Kasumi-1 (cell line): ENCODE measurements around the gene PKD1.

Source experiments
- DNase-seq, 2 experiments: peaks; one replicate each; lab custom pipeline; 2025; lab: John Stamatoyannopoulos, UW

Gene PKD1

DNA sequence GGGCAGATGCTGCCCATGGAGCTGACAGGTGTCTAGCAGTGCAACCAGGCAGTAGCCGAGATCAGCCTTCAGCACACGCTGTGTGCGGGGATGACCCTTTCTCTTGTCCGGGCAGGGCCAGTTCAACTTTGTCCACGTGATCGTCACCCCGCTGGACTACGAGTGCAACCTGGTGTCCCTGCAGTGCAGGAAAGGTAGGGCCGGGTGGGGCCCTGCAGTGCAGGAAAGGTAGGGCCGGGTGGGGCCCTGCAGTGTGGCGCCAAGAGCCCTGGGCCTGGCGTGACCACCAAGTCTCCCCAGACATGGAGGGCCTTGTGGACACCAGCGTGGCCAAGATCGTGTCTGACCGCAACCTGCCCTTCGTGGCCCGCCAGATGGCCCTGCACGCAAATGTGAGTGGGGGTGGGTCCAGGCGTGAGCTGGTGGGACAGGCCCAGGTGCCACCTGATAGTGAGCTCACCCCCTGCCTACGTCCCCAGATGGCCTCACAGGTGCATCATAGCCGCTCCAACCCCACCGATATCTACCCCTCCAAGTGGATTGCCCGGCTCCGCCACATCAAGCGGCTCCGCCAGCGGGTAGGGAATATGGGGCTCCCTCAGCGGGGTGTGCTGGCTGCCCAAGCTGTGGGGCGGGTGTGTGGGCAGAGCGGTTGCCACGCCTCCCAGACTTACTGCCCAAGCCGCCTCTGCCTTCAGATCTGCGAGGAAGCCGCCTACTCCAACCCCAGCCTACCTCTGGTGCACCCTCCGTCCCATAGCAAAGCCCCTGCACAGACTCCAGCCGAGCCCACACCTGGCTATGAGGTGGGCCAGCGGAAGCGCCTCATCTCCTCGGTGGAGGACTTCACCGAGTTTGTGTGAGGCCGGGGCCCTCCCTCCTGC is 47.7 kb downstream of the PKD1 start:
- no peak for DNase-seq

DNA sequence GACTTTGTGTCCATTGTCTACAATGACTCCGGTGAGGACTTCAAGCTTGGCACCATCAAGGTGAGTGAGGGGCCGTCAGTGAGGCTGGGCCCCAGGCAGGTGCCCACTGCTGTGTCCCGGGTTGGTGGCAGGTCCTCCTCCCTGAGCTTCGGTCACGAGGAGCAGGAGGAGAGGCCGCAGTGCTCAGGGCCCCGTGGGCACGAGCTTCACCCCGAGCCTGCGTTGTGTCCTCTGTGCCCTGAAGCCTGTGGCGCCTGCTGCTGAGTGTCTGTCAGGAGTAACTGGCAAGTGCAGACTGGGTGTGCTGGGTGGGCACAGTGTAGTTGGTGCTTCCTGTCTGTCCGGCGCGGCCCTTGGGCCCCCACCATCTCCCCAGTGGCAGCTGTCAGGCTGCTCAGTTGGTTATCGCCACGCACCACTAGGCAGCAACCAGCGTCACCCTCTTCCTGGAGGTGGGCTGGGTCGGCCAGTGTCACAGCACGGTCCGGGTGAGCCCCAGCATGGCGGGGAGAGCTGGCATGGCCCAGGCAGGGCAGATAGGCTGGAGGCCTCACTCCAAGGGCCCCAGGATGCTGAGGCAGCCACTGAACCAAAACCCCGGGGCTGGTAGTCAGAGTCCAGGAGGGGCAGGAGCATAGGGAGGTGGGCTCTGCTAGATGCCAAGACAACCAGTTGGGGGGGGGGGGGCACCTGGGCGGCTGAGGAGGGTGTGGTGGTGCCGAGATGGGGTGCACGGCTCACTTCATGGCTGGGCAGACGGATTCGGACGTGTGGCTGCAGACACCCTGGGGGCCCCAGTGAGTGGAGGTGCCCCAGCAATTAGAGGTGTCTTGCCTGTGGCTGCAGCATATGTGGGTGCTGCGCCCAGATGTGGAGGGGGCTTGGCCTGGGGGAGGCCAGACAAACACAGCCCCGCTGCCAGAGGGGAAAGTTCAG is 48.6 kb downstream of the PKD1 start:
- DNase-seq = no peak

DNA sequence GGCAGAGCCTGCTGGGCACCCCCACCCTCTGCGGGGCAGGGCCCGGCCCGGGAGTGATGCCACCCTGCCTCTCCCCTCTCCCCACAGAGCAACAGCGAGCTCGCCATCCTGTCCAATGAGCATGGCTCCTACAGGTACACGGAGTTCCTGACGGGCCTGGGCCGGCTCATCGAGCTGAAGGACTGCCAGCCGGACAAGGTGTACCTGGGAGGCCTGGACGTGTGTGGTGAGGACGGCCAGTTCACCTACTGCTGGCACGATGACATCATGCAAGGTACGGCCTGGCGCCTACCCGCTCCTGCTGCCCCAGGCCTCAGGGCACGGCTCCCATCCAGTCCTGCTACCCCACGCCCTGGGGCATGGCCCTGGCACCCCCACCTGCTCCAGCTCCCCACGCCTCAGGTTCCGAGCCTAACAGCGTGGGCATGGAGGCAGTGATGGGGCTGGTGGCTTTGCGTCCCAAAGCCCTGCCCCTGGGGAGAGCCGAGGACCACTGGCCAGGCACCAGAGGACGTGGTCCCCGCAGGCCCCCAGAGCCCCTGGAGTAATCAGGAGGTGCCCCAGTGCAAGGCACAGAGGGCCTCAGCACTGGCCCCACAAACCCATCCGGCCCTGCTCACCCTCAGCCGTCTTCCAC is 49.5 kb downstream of the PKD1 start:
- no peak for DNase-seq

DNA sequence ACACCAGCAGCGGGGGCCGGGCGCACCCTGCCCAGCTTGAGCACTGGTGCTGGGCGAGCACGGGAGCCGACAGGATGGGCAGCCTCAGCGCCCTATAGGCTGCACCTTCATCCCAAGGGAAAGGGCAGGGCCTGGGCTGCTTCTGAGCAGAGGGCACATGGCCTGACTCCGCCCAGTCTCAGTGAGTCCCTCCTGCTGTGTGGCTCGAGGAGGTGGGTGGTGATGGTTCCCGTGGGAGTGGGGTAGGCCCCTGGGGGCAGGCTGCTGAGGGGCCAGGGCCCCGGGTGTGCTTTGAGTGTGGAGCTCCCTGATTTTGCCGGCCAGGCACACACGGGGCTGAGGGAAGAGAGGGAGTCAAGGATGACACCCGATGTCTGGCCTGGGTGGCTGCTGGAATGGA is 50.0 kb downstream of the PKD1 start:
- no peak for DNase-seq

DNA sequence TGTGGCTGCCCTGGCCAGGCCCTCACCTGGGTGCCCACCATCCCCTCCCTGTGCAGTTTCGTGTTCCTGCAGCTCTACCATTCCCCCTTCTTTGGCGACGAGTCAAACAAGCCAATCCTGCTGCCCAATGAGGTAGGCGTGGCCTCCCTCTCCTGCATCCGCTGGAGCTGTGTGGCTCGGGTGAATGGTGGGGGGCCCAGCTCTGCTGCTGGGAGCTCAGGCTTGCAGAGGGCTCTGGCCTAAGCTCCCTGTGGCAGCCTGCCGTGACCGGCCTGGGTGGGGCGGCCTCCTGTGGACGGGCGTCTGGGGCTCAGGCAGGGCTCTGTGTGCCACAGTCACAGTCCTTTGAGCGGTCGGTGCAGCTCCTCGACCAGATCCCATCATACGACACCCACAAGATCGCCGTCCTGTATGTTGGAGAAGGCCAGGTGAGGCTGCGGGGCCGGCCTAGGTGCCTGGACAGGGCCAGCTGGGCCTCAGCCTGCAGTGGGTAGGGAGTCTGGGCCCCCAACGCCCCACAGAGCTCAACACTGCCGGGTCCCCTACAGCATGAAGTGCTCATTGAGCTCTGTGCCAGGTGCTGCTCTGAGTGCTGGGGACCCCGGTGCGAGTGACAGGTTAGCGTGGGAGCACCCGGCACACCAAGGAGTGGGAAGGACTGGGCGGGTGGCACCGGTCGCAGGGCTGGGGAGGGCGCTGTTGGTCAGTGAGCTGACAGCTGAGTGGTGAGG is 50.6 kb downstream of the PKD1 start:
- DNase-seq = no peak

DNA sequence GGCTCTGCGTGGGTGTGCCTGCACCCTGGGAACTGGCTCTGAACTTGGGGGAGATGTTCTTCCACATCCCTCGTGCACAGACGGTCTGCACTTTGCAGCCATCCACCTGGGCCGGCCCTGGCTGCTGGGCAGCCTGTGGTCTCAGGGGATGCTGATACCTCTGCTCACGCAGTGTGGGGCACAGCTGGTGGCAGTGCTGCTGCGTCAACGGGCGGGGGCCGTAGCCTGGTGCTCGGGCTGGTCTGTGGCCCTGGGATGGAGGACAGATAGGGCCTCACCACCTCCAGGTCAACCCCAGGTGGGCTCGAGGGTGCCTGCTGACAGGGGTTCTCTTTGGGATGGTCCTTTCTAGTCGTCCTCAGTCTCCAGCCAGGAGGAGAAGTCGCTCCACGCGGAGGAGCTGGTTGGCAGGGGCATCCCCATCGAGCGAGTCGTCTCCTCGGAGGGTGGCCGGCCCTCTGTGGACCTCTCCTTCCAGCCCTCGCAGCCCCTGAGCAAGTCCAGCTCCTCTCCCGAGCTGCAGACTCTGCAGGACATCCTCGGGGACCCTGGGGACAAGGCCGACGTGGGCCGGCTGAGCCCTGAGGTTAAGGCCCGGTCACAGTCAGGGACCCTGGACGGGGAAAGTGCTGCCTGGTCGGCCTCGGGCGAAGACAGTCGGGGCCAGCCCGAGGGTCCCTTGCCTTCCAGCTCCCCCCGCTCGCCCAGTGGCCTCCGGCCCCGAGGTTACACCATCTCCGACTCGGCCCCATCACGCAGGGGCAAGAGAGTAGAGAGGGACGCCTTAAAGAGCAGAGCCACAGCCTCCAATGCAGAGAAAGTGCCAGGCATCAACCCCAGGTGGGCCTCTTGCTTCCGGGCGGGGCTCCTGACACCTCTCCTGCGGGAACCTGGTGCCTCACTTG is 51.6 kb downstream of the PKD1 start:
- DNase-seq = no peak

DNA sequence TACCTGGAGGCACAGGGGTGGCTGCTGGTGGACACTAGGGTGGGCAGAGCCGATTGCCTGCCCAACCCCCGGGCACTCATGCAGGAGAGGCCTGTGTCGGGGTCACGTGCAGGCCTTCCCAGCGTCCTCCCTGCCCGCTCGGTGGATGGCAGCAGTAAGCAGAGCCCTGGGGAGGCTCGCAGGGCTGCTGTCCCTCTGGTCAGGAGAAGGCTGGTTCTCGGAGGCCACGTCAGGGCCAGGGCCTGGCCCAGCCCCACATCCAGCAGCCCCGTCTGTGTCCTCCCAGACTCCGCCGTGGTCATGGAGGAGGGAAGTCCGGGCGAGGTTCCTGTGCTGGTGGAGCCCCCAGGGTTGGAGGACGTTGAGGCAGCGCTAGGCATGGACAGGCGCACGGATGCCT is 52.3 kb downstream of the PKD1 start:
- no peak for DNase-seq

DNA sequence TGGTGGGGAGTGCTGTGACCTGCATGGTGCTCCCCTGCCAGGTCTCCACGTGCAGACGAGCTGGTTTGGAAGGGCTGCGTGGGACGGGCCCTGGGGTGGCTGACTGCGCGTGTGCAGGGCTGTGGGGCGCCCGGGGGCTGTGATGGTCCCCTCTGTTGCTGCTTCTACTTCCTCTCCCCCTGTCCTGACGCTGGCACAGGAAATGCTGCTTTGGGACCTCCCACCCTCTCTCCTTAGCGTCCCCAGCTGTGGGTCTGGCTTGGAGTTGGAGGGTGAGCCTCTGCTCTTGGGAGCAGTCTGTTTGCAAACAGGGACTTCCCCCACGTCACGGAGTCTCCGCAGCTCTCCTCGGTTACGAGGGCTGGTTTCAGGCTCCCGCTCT is 52.7 kb downstream of the PKD1 start:
- peak; percentile 41 to 55 for DNase-seq

DNA sequence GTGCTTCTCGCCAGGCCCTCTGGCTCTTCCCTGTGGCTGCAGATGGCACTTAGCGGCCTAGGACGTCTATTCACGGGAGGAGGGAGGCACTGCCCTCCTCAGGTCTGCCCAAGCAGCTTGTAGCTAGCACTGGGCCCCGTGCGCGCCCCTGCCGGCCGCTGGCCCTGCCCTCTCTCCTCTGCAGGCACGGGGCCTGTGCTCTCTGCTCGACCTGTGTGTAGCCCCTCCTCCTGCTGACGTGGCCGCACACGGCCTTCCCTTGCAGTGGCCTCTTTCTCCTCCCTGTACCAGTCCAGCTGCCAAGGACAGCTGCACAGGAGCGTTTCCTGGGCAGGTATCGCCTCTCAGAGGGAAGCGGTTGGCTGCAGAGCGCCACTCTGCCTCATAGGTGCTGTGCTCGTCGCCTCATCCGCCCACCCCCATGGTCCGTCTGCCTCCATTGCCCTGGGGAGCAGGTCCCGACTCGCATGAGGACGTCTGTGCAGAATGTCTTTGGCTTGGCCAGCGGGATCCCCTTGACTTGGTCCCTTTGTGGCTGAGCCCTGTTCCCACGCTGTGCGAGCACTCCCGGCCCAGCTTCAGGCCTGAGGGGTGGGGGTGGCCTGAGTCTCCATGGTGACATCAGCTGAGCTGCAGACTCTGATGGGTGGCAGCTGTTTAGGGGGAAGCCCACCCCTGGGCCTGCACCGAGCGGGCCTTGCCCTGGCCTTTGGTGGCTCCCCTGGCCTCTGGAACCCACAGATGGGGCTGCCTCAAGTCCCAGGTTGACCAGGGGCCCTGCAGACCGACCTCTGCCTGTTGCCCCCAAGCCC is 53.3 kb downstream of the PKD1 start:
- no peak for DNase-seq

DNA sequence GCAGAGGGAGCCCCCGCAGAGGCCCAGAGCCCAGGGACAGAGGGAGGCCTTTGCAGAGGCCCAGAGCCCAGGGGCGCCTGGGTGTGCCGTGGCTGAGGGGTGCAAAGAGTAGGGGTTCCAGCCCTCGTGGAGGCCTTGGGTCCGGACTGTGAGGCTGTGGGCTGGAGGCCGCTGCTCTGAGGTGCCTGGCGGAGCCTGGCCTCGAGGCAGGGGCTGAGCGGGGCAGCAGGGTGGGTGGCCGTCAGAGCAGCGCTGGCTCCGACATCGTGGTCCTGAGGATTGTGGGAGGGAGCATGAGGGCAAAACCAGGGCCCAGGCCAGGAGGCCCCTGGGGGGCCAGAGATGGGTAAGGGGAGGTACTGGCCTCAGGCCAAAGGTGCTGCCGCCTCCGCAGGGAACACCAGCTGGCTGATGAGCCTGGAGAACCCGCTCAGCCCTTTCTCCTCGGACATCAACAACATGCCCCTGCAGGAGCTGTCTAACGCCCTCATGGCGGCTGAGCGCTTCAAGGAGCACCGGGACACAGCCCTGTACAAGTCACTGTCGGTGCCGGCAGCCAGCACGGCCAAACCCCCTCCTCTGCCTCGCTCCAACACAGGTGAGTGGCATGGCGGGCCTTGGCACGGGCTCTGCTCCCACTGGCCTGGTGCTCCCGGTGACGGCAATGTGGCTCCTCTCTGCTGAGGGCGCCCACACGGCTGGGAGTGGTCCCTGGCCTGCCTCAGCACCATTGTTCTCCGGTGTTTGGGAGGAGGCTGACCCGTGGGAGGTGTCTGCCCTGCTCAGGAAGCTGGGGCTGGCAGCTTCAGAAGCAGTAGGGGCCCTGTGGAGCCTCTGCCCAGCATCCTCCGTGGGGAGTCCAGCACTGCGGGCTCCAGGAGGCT is 54.3 kb downstream of the PKD1 start:
- DNase-seq = no peak

DNA sequence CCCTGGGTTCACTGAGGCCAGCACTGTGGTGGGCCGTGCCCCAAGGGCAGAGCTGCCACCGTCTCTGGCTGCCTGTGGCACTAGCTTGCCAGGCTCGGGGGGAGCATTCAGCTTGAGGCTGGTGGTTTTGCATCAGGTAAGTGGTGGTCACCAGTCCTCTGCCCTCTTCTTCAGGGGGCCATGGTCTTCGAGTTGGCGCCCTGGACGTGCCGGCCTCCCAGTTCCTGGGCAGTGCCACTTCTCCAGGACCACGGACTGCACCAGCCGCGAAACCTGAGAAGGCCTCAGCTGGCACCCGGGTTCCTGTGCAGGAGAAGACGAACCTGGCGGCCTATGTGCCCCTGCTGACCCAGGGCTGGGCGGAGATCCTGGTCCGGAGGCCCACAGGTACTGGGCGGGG is 55.7 kb downstream of the PKD1 start:
- no peak for DNase-seq

DNA sequence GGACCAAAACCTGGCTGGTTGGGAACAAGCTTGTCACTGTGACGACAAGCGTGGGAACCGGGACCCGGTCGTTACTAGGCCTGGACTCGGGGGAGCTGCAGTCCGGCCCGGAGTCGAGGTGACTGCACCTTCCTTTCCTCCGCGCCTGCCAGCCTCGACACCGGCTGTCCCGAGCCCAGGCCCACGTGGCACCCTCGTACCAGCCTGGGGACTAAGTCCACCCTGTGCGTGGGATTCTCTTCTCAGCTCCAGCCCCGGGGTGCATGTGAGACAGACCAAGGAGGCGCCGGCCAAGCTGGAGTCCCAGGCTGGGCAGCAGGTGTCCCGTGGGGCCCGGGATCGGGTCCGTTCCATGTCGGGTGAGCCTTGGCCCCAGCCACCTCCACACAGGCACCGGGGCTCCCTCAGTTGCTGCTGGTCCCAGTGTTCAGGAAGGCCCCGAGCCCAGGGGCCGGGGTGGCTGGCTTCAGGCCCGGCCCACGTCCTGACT is 56.3 kb downstream of the PKD1 start:
- no peak for DNase-seq

DNA sequence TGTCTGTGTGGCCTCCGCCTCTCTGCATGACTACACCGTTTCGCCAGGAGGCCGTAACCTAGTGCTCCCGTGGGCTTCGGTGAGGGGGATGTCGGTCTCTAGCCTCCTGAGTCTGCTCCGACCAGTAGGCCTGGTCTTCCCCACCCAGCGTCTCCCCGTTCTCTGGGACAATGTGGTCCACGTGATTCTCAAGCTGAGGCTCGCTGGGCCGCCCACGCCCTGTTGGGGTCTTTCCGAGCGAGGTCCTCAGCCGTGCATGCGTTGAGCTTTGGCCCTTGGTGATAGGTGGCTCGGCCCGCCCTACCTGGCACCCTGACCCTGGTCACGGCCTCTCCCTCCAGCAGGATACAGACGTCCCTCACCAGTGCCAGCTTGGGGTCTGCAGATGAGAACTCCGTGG is 57.0 kb downstream of the PKD1 start:
- DNase-seq = no peak

DNA sequence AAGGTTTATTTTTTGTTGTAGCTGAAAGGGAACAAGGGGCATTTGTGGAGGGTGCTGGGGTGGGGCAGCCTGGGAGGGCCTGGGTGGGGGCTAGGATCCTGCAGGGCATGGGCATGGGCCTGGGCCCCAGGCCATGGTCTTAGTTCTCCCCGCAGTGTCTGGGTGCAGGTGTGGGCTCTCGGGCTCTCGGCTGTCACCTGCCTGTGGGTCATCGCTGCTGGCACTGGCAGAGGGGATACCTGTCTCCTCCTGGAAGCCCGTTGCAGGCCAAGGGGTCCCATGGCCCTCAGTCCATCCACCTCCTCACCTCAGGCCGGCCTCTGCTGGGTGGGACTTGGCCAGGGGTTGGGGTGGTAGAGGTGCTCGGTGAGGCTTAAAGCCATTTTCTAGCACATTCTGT is 57.6 kb downstream of the PKD1 start:
- DNase-seq = no peak

DNA sequence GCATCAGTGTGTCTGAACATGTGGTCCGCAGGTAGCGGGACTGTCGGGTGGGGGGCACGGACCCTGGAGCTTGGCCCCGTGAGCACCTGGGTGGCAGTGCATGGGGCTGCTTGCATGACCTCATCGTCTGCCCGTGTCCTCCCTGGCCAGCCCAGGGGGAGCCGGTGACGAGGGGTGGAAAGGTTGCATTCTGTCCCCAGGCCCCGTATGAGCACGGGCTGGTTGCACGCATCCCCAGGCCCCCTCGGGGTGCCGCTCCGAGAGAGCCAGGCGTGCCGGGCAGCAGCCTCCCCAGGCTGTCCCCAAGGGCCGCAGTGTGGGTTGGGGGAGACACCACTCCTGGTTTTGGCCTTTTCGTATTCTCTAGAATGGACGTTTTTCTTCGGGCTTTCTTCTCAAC is 58.0 kb downstream of the PKD1 start:
- no peak for DNase-seq

DNA sequence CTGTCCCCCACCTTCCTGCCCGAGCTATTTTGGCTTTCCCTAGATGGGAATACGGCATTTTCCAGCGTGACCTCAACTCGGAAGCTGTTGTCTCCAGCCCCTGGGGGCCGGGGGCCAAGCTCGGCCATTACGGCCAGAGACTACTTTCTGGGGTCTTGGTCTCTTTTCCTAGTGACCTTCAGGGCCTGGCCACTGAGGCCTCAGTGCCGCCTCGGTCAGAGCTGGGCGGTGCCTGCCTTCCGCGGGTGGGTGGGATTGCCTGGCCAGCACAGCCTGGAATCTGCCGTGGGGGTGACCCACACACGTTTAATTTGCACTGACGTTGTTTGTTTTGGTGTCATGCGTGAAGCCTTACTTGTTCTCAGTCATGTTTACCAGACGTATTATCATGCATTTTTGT is 58.7 kb downstream of the PKD1 start:
- no peak for DNase-seq

DNA sequence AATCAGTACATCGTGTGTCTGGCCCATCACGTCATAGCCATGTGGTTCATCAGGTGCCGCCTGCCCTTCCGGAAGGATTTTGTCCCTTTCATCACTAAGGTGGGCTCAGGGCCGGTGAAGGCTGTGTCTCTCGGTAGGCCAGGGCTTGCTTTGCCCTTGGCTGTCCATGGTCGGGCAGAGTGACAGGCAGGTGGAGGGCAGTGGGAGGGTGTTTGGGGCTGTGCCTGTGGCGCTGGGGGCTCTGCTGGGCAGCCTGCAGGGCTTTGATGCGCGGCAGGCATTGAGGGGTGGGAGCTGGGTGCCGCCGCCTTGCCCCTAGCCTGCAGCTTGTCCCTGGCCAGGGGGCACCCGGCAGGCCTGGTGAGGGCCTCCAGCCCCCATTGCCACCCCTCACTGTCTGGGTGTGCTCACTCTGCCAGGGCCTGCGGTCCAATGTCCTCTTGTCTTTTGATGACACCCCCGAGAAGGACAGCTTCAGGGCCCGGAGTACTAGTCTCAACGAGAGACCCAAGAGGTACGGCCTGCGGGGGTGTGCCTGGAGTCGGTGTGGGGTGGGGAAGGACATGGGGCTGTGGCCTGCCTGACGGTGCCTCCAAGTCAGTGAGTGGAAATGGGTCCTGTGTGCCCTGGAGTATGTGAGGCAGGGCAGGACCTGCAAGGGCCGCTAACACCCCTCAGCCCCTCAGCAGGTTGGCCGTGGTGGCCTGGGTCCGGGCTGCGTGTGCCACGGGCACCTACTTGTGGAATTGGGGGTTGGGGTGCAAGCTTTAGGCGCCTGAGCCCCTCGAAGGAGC is 59.4 kb downstream of the PKD1 start:
- DNase-seq = no peak

DNA sequence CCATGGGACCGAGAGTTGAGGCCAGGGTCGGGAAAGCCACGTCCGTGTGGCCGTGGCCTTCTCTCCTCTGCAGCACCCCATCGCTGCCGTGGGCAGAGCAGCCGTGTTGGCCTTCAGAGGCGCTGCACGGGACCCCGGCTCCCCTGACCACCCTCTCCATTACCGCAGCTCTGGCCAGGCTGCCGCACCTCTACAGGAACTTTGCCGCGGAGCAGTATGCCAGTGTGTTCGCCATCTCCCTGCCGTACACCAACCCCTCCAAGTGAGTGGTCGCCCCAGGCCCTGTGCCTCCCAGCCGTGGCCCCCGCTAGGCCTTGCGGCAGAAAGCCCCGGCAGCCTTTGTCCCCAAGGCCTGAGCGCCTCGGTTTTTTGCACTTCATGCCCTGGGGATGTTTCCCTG is 60.1 kb downstream of the PKD1 start:
- no peak for DNase-seq
